Measurements from ENCODE around the gene STYK1.

STYK1 gene

GRCh38 chr12:10624605-10625004, 49.2 kb downstream of the STYK1 start:
- Histone ChIP-seq H3K4me3 (ENCODE audit: insufficient read depth, low read length, poor library complexity, severe bottlenecking) (no peak overlapping the region), H3K79me2 (ENCODE audit: insufficient read depth, low read length) (no peaks in the 10 kb centered on the region), H3K9ac (ENCODE audit: low read length) (no peak overlapping the region), H4K20me1 (ENCODE audit: low read depth, low read length) (no peaks in the 10 kb centered on the region), H3K27me3 (ENCODE audit: low read length) (no peaks in the 10 kb centered on the region), H2AFZ (ENCODE audit: low read depth, low read length, severe bottlenecking) (no peak overlapping the region), H3F3A (ENCODE audit: insufficient read depth) (no peaks in the 10 kb centered on the region), H3K36me3 (ENCODE audit: low read length) (no peaks in the 10 kb centered on the region), H3K9me2 (replicated peaks; ENCODE audit: insufficient read depth, low read length) (no peaks in the 10 kb centered on the region), H3K4me2 (ENCODE audit: low read depth, low read length, poor library complexity, severe bottlenecking) (no peak overlapping the region), H3K27ac (ENCODE audit: low read depth, low read length) (no peak overlapping the region), H3K9me3 (ENCODE audit: insufficient read depth, low read length) (no peaks in the 10 kb centered on the region)
- TF ChIP-seq EZH2phosphoT487 (conservative IDR thresholded peaks at IDR 0.05; ENCODE audit: low read length), result no peak
- no peak for TF ChIP-seq CTCF (IDR thresholded peaks at IDR 0.05; ENCODE audit: insufficient read depth, low read length, poor library complexity, severe bottlenecking)

- no peaks in the 10 kb centered on the region for H3F3A ChIP-seq (ENCODE audit: insufficient read depth)
- no peaks in the 10 kb centered on the region for H3K79me2 ChIP-seq (ENCODE audit: insufficient read depth, low read length)
- H3K27me3 ChIP-seq (ENCODE audit: low read length), result no peaks in the 10 kb centered on the region
- no peaks in the 10 kb centered on the region for H3K9me3 ChIP-seq (ENCODE audit: insufficient read depth, low read length)
- no peak overlapping the region for H3K4me3 ChIP-seq (ENCODE audit: insufficient read depth, low read length, poor library complexity, severe bottlenecking)
- H3K9me2 ChIP-seq (replicated peaks; ENCODE audit: insufficient read depth, low read length), result no peaks in the 10 kb centered on the region
- H2AFZ ChIP-seq (ENCODE audit: low read depth, low read length, severe bottlenecking), result no peak overlapping the region
- no peak overlapping the region for H3K9ac ChIP-seq (ENCODE audit: low read length)
- no peaks in the 10 kb centered on the region for H3K36me3 ChIP-seq (ENCODE audit: low read length)
- TF ChIP-seq EZH2phosphoT487 (conservative IDR thresholded peaks at IDR 0.05; ENCODE audit: low read length) (no peak), CTCF (IDR thresholded peaks at IDR 0.05; ENCODE audit: insufficient read depth, low read length, poor library complexity, severe bottlenecking) (no peak)
- no peak overlapping the region for H3K27ac ChIP-seq (ENCODE audit: low read depth, low read length)
- H3K4me2 ChIP-seq (ENCODE audit: low read depth, low read length, poor library complexity, severe bottlenecking), result no peak overlapping the region
- no peaks in the 10 kb centered on the region for H4K20me1 ChIP-seq (ENCODE audit: low read depth, low read length)
Observed at GRCh38 chr12:10623131-10623530, 50.7 kb downstream of the STYK1 start.

GRCh38 chr12:10621278-10621677, 52.6 kb downstream of the STYK1 start:
- H4K20me1 ChIP-seq (ENCODE audit: low read depth, low read length), result no peaks in the 10 kb centered on the region
- no peak overlapping the region for H3K4me3 ChIP-seq (ENCODE audit: insufficient read depth, low read length, poor library complexity, severe bottlenecking)

More at GRCh38 chr12:10621278-10621677, 52.6 kb downstream of the STYK1 start:
- Histone ChIP-seq H3K9ac (ENCODE audit: low read length) (no peak overlapping the region), H3K9me2 (replicated peaks; ENCODE audit: insufficient read depth, low read length) (no peaks in the 10 kb centered on the region), H3K9me3 (ENCODE audit: insufficient read depth, low read length) (no peaks in the 10 kb centered on the region), H3K36me3 (ENCODE audit: low read length) (no peaks in the 10 kb centered on the region), H3K27ac (ENCODE audit: low read depth, low read length) (no peak overlapping the region), H3K79me2 (ENCODE audit: insufficient read depth, low read length) (no peaks in the 10 kb centered on the region), H2AFZ (ENCODE audit: low read depth, low read length, severe bottlenecking) (no peak overlapping the region), H3K27me3 (ENCODE audit: low read length) (no peaks in the 10 kb centered on the region), H3F3A (ENCODE audit: insufficient read depth) (no peaks in the 10 kb centered on the region), H3K4me2 (ENCODE audit: low read depth, low read length, poor library complexity, severe bottlenecking) (no peak overlapping the region)
- no peak for TF ChIP-seq EZH2phosphoT487 (conservative IDR thresholded peaks at IDR 0.05; ENCODE audit: low read length)
- TF ChIP-seq CTCF (IDR thresholded peaks at IDR 0.05; ENCODE audit: insufficient read depth, low read length, poor library complexity, severe bottlenecking), result no peak
